Measurements from ENCODE around the gene SMARCD1.

DNA sequence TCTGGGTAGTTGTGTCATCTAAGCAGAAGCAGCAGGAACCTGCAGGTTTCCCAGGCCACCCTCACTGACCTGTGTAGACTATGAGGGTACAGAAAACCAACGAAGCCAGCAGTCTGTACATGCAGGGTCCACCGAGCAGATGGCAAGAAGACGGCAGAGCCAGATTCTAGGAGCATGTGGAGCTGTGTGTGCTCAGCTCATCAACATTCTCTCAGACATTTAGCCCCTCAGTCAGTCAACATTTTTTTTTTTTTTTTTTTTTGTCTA lies 35.1 kb upstream of the SMARCD1 start:
- TF ChIP-seq POLR2A (IDR thresholded peaks at IDR 0.05; ENCODE audit: low read length) (no peak), GATA1 (IDR thresholded peaks at IDR 0.05; ENCODE audit: low read depth, low read length) (no peak)
